HG02642 (cell line): ENCODE results near the gene IGSF3.
"Not testable (repeated sequence)": the region's sequence is repeated elsewhere in the genome, so short reads cannot be mapped to it uniquely, and the experiment has no call there.

Experiments used
- ATAC-seq: cut with Tn5 transposase; IDR thresholded peaks from one replicate; pipeline ENCODE4 v1.9.1; 2021; ENCODE audit warnings: mild to moderate bottlenecking; ENCODE audit not compliant: unreplicated experiment, poor library complexity

Gene IGSF3

DNA sequence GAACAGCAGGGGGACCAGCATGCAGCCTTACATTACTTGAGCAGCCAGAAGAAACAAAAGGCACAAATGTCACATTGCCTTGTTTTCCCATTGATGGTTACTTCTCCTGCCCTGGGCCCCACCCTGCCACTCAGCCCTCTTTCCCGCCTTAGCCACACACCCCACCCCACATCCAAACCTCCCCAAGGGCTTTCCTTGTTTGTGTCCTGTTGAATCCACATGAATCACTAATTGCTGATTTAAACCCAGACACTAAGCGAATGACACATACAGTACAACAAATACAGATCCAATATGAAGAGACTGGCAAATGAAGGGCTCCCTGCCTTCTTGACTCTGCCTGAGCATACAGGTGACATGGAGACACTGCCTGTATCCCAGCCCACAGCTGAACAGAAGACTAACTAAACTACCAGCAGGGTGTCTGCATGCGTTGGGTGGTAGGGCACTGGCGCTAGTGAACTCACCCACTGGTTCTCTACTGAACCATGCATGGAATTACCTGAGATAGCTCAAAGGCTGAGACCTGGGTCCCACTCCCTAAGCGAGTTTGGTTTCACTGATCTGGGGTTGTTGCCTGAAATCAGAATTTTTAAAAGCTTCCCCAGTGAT, 3.1 kb downstream of the IGSF3 start:
- ATAC-seq, result no peak

DNA sequence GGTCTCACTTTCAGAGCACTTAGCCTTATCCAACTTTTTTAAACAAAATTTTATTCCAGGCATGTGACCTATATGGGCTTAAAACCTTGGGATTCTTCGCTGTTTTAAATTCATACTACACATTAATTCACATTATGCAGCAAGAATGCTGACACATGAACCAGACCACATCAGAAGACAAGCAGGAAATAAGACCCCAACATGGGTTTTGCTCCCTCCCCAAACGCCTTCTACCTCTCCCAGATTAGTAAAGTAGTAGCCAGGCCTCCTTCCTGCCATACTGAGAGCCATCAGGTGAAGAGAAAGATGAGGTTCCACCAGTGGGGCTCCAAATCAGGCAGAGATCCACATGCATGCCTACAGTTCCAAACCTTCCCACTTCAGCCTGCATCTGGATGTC, 3.7 kb downstream of the IGSF3 start:
- no peak for ATAC-seq

DNA sequence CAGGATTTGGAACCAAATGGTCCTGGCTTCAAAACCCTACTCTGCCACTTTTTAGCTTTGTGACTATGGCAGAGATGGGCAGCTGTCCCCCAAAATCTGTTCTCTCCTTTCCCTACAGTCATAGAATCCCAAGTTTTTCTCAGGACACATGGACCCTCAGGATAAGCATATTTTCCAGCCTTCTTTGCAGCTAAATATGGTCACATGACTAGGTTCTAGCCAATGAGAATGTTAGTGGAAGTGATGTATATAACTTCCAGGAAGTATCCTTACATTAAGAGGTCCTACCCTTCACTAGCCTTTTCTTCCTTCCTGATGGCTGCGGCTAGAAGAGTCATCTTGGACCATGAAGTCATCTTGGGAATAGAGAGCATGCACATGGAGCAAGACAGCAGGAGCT, 5.9 kb downstream of the IGSF3 start:
- no peak for ATAC-seq

GRCh38 chr1:116658645-116659044, 8.9 kb downstream of the IGSF3 start:
- ATAC-seq, result not testable (repeated sequence)

GRCh38 chr1:116657836-116658235, 9.7 kb downstream of the IGSF3 start:
- ATAC-seq, result not testable (repeated sequence)

DNA sequence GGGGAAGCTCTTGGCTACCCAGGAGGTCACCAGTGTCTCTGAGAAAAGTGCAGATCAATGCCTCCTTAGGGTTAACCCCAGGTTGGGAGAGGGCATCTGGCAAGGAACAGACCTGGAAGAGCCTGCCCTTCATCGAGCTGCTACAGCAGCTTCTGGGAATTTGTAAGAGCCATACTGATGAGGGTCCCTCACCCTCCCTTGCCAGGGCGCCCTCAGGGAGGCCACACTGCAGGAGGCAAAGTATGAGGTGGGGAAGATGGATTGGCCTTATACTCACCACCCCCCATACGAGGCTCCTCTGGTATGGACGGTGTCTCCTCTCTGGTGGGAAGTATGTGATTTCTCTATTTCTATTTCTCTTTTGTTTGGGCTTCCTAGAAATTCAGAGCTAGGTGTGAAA, 13.2 kb downstream of the IGSF3 start:
- no peak for ATAC-seq

DNA sequence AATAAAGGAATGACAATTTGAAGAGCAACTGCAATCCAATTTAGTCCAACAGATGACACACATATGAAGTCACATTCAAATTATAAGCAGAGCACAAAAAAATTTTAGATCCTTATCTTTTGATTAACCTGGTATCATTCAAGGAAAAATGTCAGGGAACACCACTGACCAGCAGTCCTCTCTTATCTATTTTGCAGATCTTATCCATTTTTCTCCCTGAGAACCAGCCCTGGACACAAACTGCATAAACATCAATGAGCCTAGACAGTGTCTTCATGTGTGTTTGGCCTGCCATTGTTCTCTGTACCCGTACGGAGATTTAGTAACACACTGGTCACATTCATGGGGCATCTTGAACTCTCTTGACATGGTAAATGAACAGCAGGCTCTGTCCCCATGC, 14.9 kb downstream of the IGSF3 start:
- not testable (repeated sequence) for ATAC-seq

DNA sequence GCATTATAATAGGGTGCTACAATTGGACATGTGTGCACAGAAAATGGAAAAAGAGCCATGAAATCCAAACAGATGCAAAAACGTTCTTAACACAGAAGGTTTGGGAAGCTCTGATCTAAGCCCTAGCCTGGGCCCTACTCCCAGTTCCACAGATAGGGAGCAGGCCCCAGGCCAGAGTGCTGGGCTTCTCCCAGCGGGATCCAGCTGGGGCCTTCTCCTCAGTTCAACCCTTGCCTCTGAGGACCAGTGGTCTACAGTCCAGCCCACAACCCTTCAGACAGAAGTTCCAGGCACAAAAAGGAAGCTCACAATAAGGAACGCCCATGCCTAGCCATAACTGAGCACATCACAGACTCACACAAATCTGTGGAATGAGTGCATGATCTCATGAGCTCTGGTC, 16.8 kb downstream of the IGSF3 start:
- not testable (repeated sequence) for ATAC-seq

GRCh38 chr1:116649041-116649440, 18.5 kb downstream of the IGSF3 start:
- not testable (repeated sequence) for ATAC-seq

- not testable (repeated sequence) for ATAC-seq
Measured at GRCh38 chr1:116648325-116648724, 19.2 kb downstream of the IGSF3 start.

- ATAC-seq, result not testable (repeated sequence)
Measured at GRCh38 chr1:116647186-116647585, 20.3 kb downstream of the IGSF3 start.

GRCh38 chr1:116646673-116647170, 20.8 kb downstream of the IGSF3 start:
- not testable (repeated sequence) for ATAC-seq

DNA sequence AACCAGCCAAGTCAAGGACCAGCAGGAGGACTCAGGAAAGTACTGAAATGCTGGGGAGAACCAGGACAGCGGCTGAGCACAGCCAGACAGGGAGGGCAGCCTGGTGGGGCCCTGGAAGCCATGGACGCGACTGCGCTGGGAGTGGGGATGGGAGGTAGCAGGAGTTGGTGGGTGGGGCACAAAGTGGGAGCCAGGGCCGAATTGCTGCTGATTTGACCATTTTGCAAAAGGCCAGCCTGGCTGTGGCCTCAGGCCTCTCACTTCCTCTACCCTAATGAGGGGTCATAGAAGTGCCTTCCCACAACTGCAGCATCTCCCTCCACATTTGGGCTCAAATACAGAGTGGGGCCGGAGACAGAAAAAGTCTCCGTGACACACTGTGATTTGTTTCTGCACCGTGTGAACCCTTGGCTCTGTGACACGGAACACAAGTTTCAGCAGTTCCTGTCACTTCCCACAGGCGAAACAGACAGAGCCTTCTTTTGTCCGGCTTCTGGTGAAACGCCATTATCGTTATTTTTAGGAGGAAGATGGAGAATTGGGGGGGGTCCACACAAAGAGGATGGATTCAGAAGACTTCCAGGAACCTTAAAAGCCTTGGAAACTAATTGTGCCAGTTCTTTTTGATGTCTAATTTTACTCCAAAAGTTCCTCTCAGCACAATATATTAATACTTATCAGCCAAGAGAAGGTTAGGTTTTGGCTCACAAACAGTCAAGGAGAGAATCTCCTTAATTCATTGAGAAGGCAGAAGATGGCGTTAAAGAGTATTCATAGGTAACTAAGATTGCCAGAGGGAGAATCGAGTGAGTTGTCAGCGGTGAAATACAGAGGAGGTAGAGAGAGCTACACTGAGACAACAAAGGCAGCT, 21.5 kb downstream of the IGSF3 start:
- not testable (repeated sequence) for ATAC-seq

DNA sequence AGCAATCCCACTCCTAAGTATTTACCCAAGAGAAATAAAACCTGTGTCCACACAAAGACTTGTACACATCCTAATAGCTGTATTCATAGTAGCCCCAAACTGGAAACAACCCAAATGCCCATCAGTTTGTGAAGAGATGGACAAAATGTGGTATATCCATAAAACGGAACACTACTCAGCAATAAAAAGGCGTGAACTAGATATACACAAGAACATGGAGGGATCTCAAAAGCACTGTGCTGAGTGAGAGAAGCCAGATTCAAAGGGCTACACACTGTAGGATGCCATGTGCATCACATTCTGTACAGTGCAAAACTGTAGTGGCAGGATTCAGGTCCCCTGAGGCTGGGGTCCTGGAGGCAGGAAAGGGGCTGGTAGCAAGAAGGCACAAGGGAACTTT, 22.5 kb downstream of the IGSF3 start:
- not testable (repeated sequence) for ATAC-seq

DNA sequence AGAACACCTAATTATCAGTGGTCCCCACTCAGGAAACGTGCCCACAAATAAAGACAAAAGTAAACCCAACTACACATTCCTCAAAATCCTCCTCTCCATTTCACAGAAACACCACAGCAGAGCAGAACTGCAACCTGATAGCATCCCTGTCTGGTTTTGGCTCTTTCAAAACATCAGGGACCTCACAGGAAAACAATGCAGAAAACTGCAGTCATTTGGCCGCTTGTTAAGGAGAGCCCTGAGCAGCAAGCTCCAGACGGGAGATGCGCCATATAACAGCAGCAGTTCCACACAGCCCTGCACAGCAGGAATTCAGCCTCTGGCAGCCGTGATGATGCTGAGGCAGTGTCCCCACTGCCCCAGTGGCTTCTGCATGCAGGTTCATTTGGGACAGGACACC, 23.4 kb downstream of the IGSF3 start:
- not testable (repeated sequence) for ATAC-seq

- ATAC-seq, result not testable (repeated sequence)
Measured at GRCh38 chr1:116643281-116643751, 24.2 kb downstream of the IGSF3 start.

GRCh38 chr1:116642311-116643280, 24.9 kb downstream of the IGSF3 start:
- ATAC-seq, result not testable (repeated sequence)

DNA sequence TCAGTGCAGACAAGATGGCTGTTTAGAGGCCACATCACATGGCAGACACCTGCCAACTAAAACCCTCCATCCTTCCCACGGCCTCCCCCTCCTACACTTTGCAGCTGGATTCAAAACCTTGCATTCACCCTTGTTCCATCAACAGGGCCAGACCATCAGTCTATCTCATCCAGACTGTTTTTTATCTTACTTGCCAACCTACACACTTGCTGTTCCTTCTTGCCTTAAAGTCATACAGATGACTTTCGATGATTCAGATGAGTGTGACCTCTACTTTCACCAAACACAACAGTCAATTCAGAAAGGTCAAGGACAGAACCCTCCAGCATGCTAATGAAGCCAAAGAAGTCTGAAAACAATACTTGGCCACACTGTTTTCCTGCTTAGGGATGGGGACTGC, 29.9 kb downstream of the IGSF3 start:
- ATAC-seq, result not testable (repeated sequence)

- ATAC-seq, result not testable (repeated sequence)
Measured at GRCh38 chr1:116636584-116636983, 30.9 kb downstream of the IGSF3 start.

- not testable (repeated sequence) for ATAC-seq
Measured at GRCh38 chr1:116634386-116634785, 33.1 kb downstream of the IGSF3 start.
